Measurements from ENCODE around the gene RNU6-1.

Gene RNU6-1

GRCh38 chr15:67839929-67840748, at the start of gene RNU6-1:
Gene RNU6-1 (minus strand): TSS chr15:67840045.
- DNase-seq, result peak; percentile 92

GRCh38 chr15:67887776-67888175, 47.9 kb upstream of the RNU6-1 start:
- DNase-seq, result no peak

GRCh38 chr15:67885861-67886260, 46.0 kb upstream of the RNU6-1 start:
- DNase-seq, result no peak

- DNase-seq, result no peak
These were observed 45.3 kb upstream of the RNU6-1 start for GRCh38 chr15:67885175-67885523.

GRCh38 chr15:67884514-67885174, 44.8 kb upstream of the RNU6-1 start:
- DNase-seq, result peak; percentile 90

GRCh38 chr15:67884009-67884408, 44.2 kb upstream of the RNU6-1 start:
- no peak for DNase-seq

GRCh38 chr15:67883234-67883773, 43.5 kb upstream of the RNU6-1 start:
- DNase-seq, result no peak

- no peak for DNase-seq
These were observed 42.8 kb upstream of the RNU6-1 start for GRCh38 chr15:67882487-67883233.

- DNase-seq, result no peak
These were observed 40.9 kb upstream of the RNU6-1 start for GRCh38 chr15:67880651-67881182.

- no peak for DNase-seq
These were observed 39.7 kb upstream of the RNU6-1 start for GRCh38 chr15:67879440-67880129.

- DNase-seq, result no peak
These were observed 38.9 kb upstream of the RNU6-1 start for GRCh38 chr15:67878712-67879206.

GRCh38 chr15:67873777-67874176, 33.9 kb upstream of the RNU6-1 start:
- peak; percentile 36 for DNase-seq

- DNase-seq, result no peak
These were observed 31.1 kb upstream of the RNU6-1 start for GRCh38 chr15:67870868-67871408.

GRCh38 chr15:67869701-67870100, 29.9 kb upstream of the RNU6-1 start:
- DNase-seq, result peak; percentile 29

- peak; percentile 16 for DNase-seq
These were observed 25.9 kb upstream of the RNU6-1 start for GRCh38 chr15:67865766-67866165.

- DNase-seq, result no peak
These were observed 25.5 kb upstream of the RNU6-1 start for GRCh38 chr15:67865331-67865730.

GRCh38 chr15:67863442-67863987, 23.7 kb upstream of the RNU6-1 start:
- peak; percentile 90 for DNase-seq

- DNase-seq, result peak; percentile 25
These were observed 23.1 kb upstream of the RNU6-1 start for GRCh38 chr15:67862750-67863441.

- DNase-seq, result no peak
These were observed 22.1 kb upstream of the RNU6-1 start for GRCh38 chr15:67861983-67862382.

GRCh38 chr15:67859331-67859946, 19.6 kb upstream of the RNU6-1 start:
- no peak for DNase-seq

GRCh38 chr15:67857220-67857619, 17.4 kb upstream of the RNU6-1 start:
- peak; percentile 42 for DNase-seq
